BJ (cell line): ENCODE results near the gene HK2. TPM values are rescaled to one million over a fixed set of nuclear protein-coding genes. Genes with fewer than 3 reads are reported as not detected.
"Not testable (repeated sequence)": the region's sequence is repeated elsewhere in the genome, so short reads cannot be mapped to it uniquely, and the experiment has no call there.

Experiments
- CTCF ChIA-PET: fragments of 350-600 bp; formaldehyde crosslinking; extraction: SDS; loops from one replicate; lab custom pipeline; 2021; ENCODE audit warnings: antibody characterized with exemption, inconsistent platforms; lab: Yijun Ruan, JAX
- POLR2A ChIA-PET: fragments of 300-600 bp; sonication (Branson Sonifier 250); formaldehyde crosslinking; extraction: SDS; loops from one replicate; lab custom pipeline; 2021; ENCODE audit warnings: antibody characterized with exemption; lab: Charles Lee
- DNase-seq: peaks from one replicate; pipeline ENCODE4 v3.0.0-alpha.2; 2011; ENCODE audit warnings: low read depth
- H3K27me3 ChIP-seq: 2 replicates; pipeline ENCODE4 v1.6.0; 2011; ENCODE audit warnings: low read length; ENCODE audit not compliant: control insufficient read depth, insufficient read depth
- H3K36me3 ChIP-seq: 2 replicates; pipeline ENCODE4 v1.5.1; 2011; ENCODE audit warnings: low read length; ENCODE audit not compliant: control insufficient read depth, insufficient read depth
- H3K4me3 ChIP-seq: 2 replicates; pipeline ENCODE4 v1.5.1; 2011; ENCODE audit warnings: low read depth, mild to moderate bottlenecking, control low read depth, low read length
- CTCF ChIP-seq: IDR thresholded peaks from 2 replicates; pipeline ENCODE4 v1.5.1; 2011; ENCODE audit warnings: low read depth, mild to moderate bottlenecking, control low read depth, inconsistent platforms, low read length, moderate library complexity; ENCODE audit not compliant: insufficient read depth
- polyA plus RNA-seq: library from polyadenylated mRNA; depleted of rRNA; stranded (reverse); fragments of >200 nt; gene quantifications from 2 replicates; pipeline ENCODE4 v1.2.3, GENCODE V29; 2011

Gene HK2
- polyA plus RNA-seq, 1 experiment = 21.8 TPM

GRCh38 chr2:74895001-74895400 lies 61.1 kb downstream of the HK2 start:
- H3K36me3 ChIP-seq = peaks cover 7% of the 10 kb centered on the region
- no peak overlapping the region for H3K4me3 ChIP-seq
- DNase-seq = no peak
- ChIA-PET POLR2A (no interaction called here), CTCF (interaction anchor here (1.4 kb wide), 1 partner anchor 180 kb away, joined by 6 read pairs; no protein-coding TSS in a partner anchor)
- H3K27me3 ChIP-seq = no peaks in the 10 kb centered on the region
- TF ChIP-seq CTCF = no peak

- Histone ChIP-seq H3K36me3 (peaks cover 1% of the 10 kb centered on the region; the same call in 1 of the 2 replicates), H3K27me3 (no peaks in the 10 kb centered on the region), H3K4me3 (no peak overlapping the region)
- TF ChIP-seq CTCF = no peak
- ChIA-PET CTCF (no interaction called here), POLR2A (no interaction called here)
- no peak for DNase-seq
Measured at GRCh38 chr2:74896232-74896631, 62.3 kb downstream of the HK2 start.

GRCh38 chr2:74900225-74900624 lies 66.3 kb downstream of the HK2 start:
- H3K27me3 ChIP-seq, H3K4me3 ChIP-seq, POLR2A ChIA-PET, DNase-seq, H3K36me3 ChIP-seq: not testable (repeated sequence)
- CTCF ChIA-PET = interaction anchor here (0.8 to 1.4 kb wide), 2 partner anchors 9 to 185 kb away, joined by 3 read pairs; no protein-coding TSS in a partner anchor

- no peak for TF ChIP-seq CTCF
- DNase-seq = no peak
- no peaks in the 10 kb centered on the region for H3K36me3 ChIP-seq
- no peak overlapping the region for H3K4me3 ChIP-seq
- POLR2A ChIA-PET = no interaction called here
- CTCF ChIA-PET = no interaction called here
- H3K27me3 ChIP-seq = no peaks in the 10 kb centered on the region
Measured at GRCh38 chr2:74902281-74902860, 68.4 kb downstream of the HK2 start.

GRCh38 chr2:74906395-74906794 lies 72.5 kb downstream of the HK2 start:
- H3K36me3 ChIP-seq = no peaks in the 10 kb centered on the region
- ChIA-PET CTCF (no interaction called here), POLR2A (no interaction called here)
- no peak overlapping the region for H3K4me3 ChIP-seq
- DNase-seq = no peak
- TF ChIP-seq CTCF = no peak
- H3K27me3 ChIP-seq = no peaks in the 10 kb centered on the region

GRCh38 chr2:74907560-74907959 lies 73.6 kb downstream of the HK2 start:
- H3K27me3 ChIP-seq, DNase-seq, H3K36me3 ChIP-seq, POLR2A ChIA-PET, H3K4me3 ChIP-seq: not testable (repeated sequence)
- CTCF ChIA-PET = interaction anchor here (0.7 kb wide), 1 partner anchor 338 kb away, joined by 5 read pairs; no protein-coding TSS in a partner anchor
